C4-2B (cell line): Measurements from ENCODE around the gene KRT35.
"Not testable (repeated sequence)": the region's sequence is repeated elsewhere in the genome, so short reads cannot be mapped to it uniquely, and the experiment has no call there.

ENCODE experiments used
- H3K27ac ChIP-seq: fragments of 450-650 bp; 2 replicates; pipeline ENCODE4 v1.5.1; 2017
- ZFX ChIP-seq: fragments of 450-650 bp; IDR thresholded peaks from 2 replicates; pipeline ENCODE4 v1.6.1; 2017
- TF ChIP-seq, protein P1 (sequence below): fragments of 450-650 bp; conservative IDR thresholded peaks from 2 replicates; pipeline ENCODE4 v1.5.1; 2017; ENCODE audit warnings: mild to moderate bottlenecking

The KRT35 gene

DNA sequence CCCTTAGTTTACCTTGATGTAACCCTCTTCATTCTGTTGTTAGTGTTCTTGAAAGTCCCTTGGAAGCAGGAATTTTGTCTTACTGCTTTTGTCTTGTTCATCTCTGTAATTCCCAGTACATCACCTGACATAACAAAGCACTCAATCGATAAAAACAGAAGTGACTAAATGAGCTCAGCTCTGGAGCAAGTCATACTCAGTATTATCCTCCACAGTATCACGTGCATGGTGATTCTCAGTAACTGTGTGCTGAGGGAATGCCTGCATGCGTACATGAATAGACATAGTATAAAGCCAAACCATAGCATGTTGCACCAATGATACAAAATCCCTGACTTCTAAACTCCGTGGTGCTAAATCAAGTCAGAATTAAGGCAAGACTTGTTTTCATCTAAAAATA, 47.4 kb downstream of the KRT35 start:
- no peak overlapping the region for H3K27ac ChIP-seq
- no peak for TF ChIP-seq ZFX
- TF ChIP-seq, protein P1, sequence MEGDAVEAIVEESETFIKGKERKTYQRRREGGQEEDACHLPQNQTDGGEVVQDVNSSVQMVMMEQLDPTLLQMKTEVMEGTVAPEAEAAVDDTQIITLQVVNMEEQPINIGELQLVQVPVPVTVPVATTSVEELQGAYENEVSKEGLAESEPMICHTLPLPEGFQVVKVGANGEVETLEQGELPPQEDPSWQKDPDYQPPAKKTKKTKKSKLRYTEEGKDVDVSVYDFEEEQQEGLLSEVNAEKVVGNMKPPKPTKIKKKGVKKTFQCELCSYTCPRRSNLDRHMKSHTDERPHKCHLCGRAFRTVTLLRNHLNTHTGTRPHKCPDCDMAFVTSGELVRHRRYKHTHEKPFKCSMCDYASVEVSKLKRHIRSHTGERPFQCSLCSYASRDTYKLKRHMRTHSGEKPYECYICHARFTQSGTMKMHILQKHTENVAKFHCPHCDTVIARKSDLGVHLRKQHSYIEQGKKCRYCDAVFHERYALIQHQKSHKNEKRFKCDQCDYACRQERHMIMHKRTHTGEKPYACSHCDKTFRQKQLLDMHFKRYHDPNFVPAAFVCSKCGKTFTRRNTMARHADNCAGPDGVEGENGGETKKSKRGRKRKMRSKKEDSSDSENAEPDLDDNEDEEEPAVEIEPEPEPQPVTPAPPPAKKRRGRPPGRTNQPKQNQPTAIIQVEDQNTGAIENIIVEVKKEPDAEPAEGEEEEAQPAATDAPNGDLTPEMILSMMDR = no peak

DNA sequence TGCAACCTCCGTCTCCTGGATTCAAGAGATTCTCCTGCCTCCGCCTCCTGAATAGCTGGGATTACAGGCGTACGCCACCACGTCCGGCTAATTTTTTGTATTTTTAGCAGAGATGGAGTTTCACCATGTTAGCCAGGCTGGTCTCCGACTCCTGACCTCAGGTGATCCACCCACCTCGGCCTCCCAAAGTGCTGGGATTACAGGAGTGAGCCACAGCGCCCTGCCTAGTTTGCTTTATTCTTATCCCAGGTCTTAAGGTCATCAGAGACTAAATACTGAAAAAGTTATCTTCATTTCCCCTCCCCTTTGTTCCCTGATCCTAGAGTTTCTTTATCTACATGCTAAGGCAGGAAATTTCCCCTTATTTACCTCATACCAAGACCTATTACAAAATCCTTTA, 50.6 kb downstream of the KRT35 start:
- H3K27ac ChIP-seq = not testable (repeated sequence)

DNA sequence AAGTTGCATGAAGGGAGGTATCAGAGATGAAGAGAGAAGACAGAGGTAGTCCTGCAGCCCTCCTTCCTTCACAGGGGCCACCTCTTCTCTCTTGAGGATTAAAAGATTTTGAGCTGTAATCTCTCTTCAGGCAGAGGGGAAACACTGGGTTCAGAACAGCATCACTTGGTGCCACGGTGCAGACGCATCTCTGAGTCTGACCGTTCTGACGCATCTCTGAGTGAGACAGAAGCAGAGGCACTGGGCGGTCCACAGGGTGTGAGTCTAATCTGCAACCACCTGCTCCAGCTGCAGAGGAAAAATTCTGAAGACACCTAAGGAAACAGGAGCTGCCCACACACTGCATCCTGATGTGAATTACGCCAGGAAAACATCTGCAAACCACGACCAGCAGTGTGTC, 51.3 kb downstream of the KRT35 start:
- no peak overlapping the region for H3K27ac ChIP-seq
- TF ChIP-seq, protein P1 = no peak
- no peak for TF ChIP-seq ZFX

- TF ChIP-seq, protein P1 = no peak
- TF ChIP-seq ZFX = no peak
- H3K27ac ChIP-seq = no peak overlapping the region
These were observed 52.2 kb downstream of the KRT35 start for GRCh38 chr17:41428591-41429291.
